Measurements from ENCODE around the gene SLC37A4.
"Not testable (repeated sequence)": the region's sequence is repeated elsewhere in the genome, so short reads cannot be mapped to it uniquely, and the experiment has no call there.

SLC37A4 gene

DNA sequence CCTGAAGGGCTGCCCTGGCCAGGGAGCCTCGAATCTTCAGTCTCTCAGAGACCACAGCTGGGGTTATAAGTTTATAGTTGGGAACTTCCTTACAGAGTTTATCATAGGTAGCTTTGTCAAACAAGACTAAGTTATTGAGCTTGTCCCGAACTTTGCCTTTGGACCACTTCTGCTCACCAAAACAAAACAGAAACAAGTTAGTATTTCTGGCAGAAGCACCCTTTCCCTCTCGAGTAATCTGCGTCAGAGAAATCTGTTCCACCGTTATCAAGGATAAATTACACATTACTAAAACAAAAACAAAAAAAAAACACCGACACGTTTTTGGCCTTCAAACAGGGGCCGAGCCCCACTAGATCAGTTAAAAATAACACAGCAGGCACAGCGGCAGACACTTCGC lies 13.3 kb downstream of the SLC37A4 start:
- not testable (repeated sequence) for DNase-seq (ENCODE audit: low read depth in 2 of 2)

DNA sequence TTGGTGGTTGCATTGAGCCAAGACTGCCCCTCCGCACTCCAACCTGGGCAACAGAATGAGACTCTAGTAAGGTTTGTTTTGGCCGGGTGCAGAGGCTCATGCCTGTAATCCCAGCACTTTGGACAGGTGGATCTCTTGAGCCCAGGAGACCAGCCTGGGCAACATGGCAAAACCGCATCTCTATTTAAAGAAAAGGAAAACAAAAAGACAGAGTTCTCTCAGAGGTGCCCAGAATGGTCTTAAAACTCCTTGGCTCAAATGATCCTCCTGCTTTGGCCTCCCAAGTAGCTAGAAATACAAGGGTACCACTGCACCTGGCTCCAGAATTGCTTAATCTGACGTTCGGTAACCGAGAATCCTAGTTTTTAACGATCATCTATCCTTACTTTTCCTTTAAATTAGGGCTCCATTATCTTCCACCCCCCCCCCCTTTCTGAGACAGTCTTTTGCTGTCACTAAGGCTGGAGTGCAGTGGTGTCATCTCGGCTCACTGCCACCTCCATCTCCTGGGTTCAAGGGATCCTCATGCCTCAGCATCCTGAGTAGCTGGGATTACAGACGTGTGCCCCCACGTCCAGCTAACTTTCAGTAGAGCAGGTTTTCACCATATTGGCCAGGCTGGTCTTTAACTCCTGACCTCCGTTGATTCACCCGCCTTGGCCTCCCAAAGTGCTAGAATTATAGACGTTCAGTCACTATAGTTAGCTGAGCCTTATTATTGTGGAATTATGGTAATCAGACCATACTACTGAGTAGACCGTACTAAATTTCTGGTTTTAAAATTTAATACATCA lies 14.3 kb downstream of the SLC37A4 start:
- no peak for DNase-seq (ENCODE audit: low read depth in 2 of 2)

GRCh38 chr11:119015054-119015611 lies 15.5 kb downstream of the SLC37A4 start:
- DNase-seq (ENCODE audit: low read depth in 2 of 2) = no peak

GRCh38 chr11:119014209-119014924 lies 16.3 kb downstream of the SLC37A4 start:
- no peak for DNase-seq (ENCODE audit: low read depth in 2 of 2)

DNA sequence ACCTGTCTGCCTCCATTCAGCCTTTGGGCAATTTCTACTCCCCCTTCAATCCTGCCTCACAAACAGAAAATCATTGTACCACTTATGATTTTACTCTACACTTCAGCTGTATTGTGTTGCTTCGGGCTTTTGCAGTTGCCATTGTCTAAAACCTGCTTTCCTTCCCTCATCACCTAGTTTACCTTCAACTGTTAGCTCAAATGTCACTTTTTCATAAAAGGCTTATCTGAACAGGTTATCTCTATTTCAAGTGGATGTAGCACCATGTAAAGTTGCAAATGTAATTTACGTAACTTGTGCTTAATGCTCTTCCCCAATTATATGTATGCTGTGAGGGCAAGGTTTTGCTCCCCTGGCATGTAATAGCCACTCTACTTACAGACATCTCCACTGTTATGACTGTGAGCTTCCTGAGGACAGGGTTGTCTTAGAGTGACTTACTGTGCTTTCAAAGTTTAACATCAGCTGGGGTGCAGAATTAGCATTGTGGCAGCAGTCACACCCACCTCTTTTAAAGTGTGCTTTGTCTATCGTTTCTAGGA lies 18.0 kb downstream of the SLC37A4 start:
- no peak for DNase-seq (ENCODE audit: low read depth in 2 of 2)

GRCh38 chr11:119011476-119012053 lies 19.1 kb downstream of the SLC37A4 start:
- DNase-seq (ENCODE audit: low read depth in 2 of 2) = no peak

DNA sequence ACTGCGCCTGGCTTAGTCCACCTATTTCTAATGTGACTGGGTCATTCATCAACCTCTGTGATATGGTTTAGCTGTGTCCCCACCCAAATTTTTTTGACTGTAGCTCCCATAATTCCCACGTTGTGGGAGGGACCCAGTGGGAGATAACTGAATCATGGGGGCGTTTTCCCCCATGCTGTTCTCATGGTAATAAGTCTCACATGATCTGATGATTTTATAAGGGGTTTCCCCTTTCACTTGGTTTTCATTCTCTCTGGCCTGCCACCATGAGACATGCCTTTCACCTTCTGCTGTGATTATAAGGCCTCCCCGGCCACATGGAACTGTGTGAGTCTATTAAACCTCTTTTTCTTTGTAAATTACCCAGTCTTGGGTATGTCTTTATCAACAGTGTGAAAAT lies 24.0 kb downstream of the SLC37A4 start:
- DNase-seq (ENCODE audit: low read depth in 2 of 2) = no peak

DNA sequence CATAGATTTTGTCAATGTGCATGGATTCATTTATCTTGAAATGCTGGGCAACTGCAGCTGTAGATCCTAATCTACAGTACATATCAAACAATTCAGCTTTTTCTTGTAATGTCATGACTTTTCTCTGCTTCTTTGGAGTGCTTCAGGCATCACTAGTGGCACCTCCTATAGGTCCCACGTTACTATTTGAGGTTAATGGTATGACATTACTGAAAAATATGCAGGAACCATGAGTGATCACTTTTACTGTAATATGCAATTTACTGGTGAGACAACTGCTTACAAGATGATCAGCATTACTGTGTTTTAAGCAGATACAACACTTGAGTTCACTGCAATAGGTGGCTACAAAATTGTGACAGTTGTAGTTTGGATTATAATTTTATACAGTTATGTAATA lies 29.8 kb downstream of the SLC37A4 start:
- DNase-seq (ENCODE audit: low read depth in 2 of 2) = no peak

- no peak for DNase-seq (ENCODE audit: low read depth in 2 of 2)
Observed at GRCh38 chr11:118998822-118999221, 31.9 kb downstream of the SLC37A4 start.

- no peak for DNase-seq (ENCODE audit: low read depth in 2 of 2)
Observed at GRCh38 chr11:118998388-118998717, 32.3 kb downstream of the SLC37A4 start.

- peak; percentile 91 to 96 for DNase-seq (ENCODE audit: low read depth in 2 of 2)
Observed at GRCh38 chr11:118997627-118998387, 32.9 kb downstream of the SLC37A4 start, which contains the start of gene CENATAC. CENATAC (plus strand) TSS chr11:118998138; CDS start chr11:118998198, 60 bp downstream.

DNA sequence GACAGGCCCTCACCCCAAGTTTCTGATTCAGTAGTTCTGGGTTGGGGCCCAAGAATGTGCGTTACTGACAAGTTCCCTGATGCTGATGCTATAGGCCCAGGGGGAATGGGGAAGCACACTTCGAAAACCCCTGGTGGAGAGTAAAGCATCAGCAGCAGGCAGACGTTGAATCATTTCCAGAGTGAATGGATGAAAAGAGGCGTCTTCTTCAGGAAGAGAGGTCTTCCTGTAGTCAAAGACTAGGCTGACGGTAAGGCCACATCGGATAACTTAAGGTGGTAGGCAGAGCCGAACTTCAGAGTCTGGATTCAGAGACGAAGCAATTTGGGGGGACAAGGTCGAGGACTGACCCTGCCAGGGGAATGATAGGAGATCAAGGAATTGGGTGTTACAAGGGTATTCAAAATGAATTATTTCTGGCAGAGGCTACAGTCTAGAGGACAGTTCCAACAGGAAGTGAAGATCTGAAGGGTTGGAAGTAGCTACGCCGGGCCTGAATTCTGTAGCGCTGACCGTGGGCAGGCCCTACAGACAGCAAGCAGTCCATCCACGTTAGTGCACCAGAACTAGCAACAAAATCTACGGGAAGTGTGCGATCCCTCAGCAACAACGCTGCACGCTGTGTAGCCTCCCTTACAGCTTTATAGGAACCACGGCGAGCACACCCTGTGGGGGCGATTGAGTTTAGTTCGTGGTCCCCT lies 33.6 kb downstream of the SLC37A4 start:
- peak in 1 of 2 experiments; percentile 26 for DNase-seq (ENCODE audit: low read depth in 2 of 2)

GRCh38 chr11:118991486-118992038 lies 39.1 kb downstream of the SLC37A4 start:
- not testable (repeated sequence) for DNase-seq (ENCODE audit: low read depth in 2 of 2)

DNA sequence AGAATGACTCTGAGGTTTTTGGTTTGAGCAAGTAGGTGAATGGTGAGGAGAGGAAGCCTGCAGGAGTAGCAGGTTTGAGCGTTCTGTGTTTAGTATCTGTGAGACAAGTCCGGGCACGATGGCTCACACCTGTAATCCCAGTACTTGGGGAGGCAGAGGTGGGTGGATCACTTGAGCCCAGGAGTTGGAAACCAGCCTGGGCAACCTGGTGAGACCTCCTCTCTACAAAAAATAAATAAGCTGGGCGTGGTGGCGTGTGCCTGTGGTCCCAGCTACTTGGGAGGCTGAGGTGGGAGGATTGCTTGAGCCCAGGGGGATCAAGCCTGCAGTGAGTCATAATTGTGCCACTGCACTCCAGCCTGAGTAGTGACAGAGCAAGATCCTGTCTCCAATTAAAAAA lies 42.4 kb downstream of the SLC37A4 start:
- no peak for DNase-seq (ENCODE audit: low read depth in 2 of 2)

DNA sequence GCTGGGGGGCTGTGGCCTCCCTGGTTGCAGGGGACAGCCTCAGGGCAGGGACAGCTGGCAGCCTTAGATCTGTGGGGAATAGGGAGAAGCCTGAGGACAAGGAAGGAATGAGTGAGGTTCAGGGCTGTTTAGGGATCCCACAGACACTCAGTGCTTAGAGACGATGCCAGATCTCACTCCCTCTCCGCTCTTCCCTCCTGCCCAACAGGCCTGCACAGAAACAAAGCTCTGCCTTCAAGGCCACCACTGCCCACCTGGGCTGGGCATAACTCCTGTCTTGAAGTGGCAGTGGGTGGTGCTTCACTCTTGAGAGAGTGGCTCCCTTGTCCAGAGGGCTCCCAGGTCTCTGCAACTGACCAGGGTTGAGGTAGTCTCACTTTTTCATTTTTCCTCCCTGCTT lies 45.9 kb downstream of the SLC37A4 start:
- DNase-seq (ENCODE audit: low read depth in 2 of 2) = no peak

DNA sequence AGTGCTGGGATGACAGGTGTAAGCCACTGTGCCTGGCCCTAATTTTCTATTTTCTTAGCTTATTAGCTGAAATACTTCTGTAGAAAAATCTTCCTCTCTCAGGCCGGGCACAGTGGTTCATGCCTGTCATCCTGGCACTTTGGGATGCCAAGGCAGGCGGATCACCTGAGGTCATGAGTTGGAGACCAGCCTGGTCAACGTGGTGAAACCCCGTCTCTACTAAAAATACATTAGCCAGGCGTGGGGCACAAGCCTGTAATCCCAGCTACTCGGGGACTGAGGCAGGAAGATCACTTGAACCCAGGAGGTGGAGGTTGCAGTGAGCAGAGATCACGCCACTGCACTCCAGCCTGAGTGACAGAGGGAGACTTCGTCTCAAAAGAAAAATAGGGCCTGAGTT lies 46.3 kb downstream of the SLC37A4 start:
- not testable (repeated sequence) for DNase-seq (ENCODE audit: low read depth in 2 of 2)

- DNase-seq (ENCODE audit: low read depth in 2 of 2) = no peak
Observed at GRCh38 chr11:118980191-118980881, 50.3 kb downstream of the SLC37A4 start.

- DNase-seq (ENCODE audit: low read depth in 2 of 2) = no peak
Observed at GRCh38 chr11:118979434-118979833, 51.2 kb downstream of the SLC37A4 start.

DNA sequence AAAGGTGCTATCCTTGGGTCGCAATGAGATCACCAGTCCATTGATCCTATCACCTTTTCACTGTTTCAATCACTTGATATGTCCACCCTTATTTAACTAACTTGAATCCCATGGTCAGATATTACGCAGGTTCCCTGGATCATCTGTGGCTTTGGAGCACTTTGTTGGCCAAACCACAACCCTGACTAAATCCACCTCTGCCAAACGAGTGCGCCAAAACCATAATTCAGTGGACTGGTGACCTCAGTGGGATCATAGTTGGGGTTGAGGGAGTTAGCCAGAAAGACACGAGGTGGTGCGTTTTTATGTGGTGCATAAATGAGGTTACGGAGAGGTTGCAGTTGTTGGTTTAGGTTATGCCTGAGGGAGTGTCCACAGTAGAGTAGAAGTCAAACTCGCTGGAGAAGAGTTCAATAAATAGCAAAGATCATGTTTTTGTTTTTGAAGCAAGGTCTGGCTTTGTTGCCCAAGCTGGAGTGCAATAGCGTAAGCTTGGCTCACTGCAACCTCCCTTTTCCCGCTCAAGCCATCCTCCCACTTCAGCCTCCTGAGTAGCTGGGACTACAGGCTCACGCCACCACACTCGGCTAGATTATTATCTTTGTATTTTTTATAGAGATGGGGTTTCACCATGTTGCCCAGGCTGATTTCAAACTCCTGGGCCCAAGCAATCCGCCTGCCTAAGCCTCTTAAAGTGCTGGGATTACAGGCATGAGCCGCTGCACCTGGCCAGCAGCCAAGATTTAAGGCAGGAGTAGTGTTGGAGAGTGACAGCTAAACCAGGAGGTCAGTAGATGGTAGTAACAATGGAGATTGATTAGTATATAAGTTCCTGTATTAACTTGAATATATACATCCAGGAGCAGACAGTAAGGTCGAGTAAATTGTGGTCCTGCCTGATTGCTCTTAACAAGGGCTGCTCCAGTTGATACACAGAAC lies 54.6 kb downstream of the SLC37A4 start:
- DNase-seq (ENCODE audit: low read depth in 2 of 2) = no peak

Measured in stimulated activated CD4-positive, alpha-beta T cell treated with anti-CD3 and anti-CD28 coated beads, Interleukin-12 subunit alpha, Interleukin-12 subunit beta, amount 100 ng/mL, for 24 hours (primary cell).